Upper lobe of right lung (tissue), 1 donor: Measurements from ENCODE around the gene CDH23. TPM values are rescaled to one million over a fixed set of nuclear protein-coding genes. Genes with fewer than 3 reads are reported as not detected.

Experiments
- ATAC-seq: fragments of 200-7000 bp; cut with Tn5 transposase; one replicate; pipeline ENCODE4 v1.9.1; 2020; ENCODE audit warnings: mild to moderate bottlenecking, moderate library complexity
- DNase-seq: peaks from one replicate; pipeline ENCODE4 v3.0.0-alpha.2; 2020
- H3K27ac ChIP-seq: fragments of 200-600 bp; one replicate; pipeline ENCODE4 v1.8.0; 2022
- H3K27me3 ChIP-seq: fragments of 200-600 bp; one replicate; pipeline ENCODE4 v1.8.0; 2022; ENCODE audit warnings: mild to moderate bottlenecking
- H3K36me3 ChIP-seq: fragments of 200-600 bp; one replicate; pipeline ENCODE4 v1.8.0; 2022
- H3K4me1 ChIP-seq: fragments of 200-600 bp; one replicate; pipeline ENCODE4 v1.8.0; 2022
- H3K4me3 ChIP-seq: fragments of 200-600 bp; one replicate; pipeline ENCODE4 v1.8.0; 2022; ENCODE audit warnings: mild to moderate bottlenecking
- H3K9me3 ChIP-seq: fragments of 200-600 bp; one replicate; pipeline ENCODE4 v1.8.0; 2022
- CTCF ChIP-seq: fragments of 200-600 bp; IDR thresholded peaks from one replicate; pipeline ENCODE4 v1.8.0; 2022; ENCODE audit warnings: antibody characterized with exemption
- intact Hi-C: fragments of 100-400 bp; cut with DNase I; formaldehyde crosslinking; loops from one replicate; pipeline ENCODE4 v1.11.0; 2022
- total RNA-seq: library from RNA; stranded (reverse); fragmentation: NEBNext Ultra II Directional; extraction: Animal tissue kit (Norgen Biotek cat#: 25700); gene quantifications from one replicate; pipeline ENCODE4 v1.2.1, GENCODE V29; 2021
- donor health status: DM: no; HTN: yes; CAD: no; lungs with severe emphysema.

The CDH23 gene
- total RNA-seq, 1 donor from 2014 or later: 10.9 TPM

- H3K27me3 ChIP-seq: no peaks in the 10 kb centered on the region
- no peaks in the 10 kb centered on the region for H3K9me3 ChIP-seq
- H3K36me3 ChIP-seq: no peaks in the 10 kb centered on the region
- ATAC-seq: no peak
- no peak for TF ChIP-seq CTCF
- H3K4me3 ChIP-seq: no peak overlapping the region
- intact Hi-C loops: no loop called here
- DNase-seq: no peak
- no peaks in the 10 kb centered on the region for H3K4me1 ChIP-seq
- H3K27ac ChIP-seq: no peak overlapping the region
Observed at GRCh38 chr10:71659737-71660136, 263.0 kb downstream of the CDH23 start.

- Histone ChIP-seq H3K9me3 (no peaks in the 10 kb centered on the region), H3K4me1 (no peaks in the 10 kb centered on the region), H3K36me3 (no peaks in the 10 kb centered on the region), H3K27ac (no peak overlapping the region), H3K27me3 (no peaks in the 10 kb centered on the region), H3K4me3 (no peak overlapping the region)
- DNase-seq (no peak), ATAC-seq (no peak)
- intact Hi-C loops: no loop called here
- no peak for TF ChIP-seq CTCF
Observed at GRCh38 chr10:71660313-71660712, 263.6 kb downstream of the CDH23 start.

- Histone ChIP-seq H3K36me3 (no peaks in the 10 kb centered on the region), H3K9me3 (no peaks in the 10 kb centered on the region), H3K27ac (no peak overlapping the region), H3K27me3 (no peaks in the 10 kb centered on the region), H3K4me3 (no peak overlapping the region), H3K4me1 (no peaks in the 10 kb centered on the region)
- ATAC-seq: no peak
- no peak for DNase-seq
- no peak for TF ChIP-seq CTCF
- intact Hi-C loops: no loop called here
Observed at GRCh38 chr10:71661060-71661622, 264.4 kb downstream of the CDH23 start.

- H3K9me3 ChIP-seq: no peaks in the 10 kb centered on the region
- no peak for TF ChIP-seq CTCF
- intact Hi-C loops: no loop called here
- no peaks in the 10 kb centered on the region for H3K27me3 ChIP-seq
- H3K4me1 ChIP-seq: no peaks in the 10 kb centered on the region
- DNase-seq (no peak), ATAC-seq (no peak)
- H3K27ac ChIP-seq: no peak overlapping the region
- H3K4me3 ChIP-seq: no peak overlapping the region
- H3K36me3 ChIP-seq: no peaks in the 10 kb centered on the region
Observed at GRCh38 chr10:71661779-71662336, 265.1 kb downstream of the CDH23 start.

GRCh38 chr10:71663311-71663710, 266.6 kb downstream of the CDH23 start:
- no peak overlapping the region for H3K4me3 ChIP-seq
- TF ChIP-seq CTCF: no peak
- no peaks in the 10 kb centered on the region for H3K9me3 ChIP-seq
- intact Hi-C loops: no loop called here
- no peaks in the 10 kb centered on the region for H3K4me1 ChIP-seq
- H3K27me3 ChIP-seq: no peaks in the 10 kb centered on the region
- no peak overlapping the region for H3K27ac ChIP-seq
- H3K36me3 ChIP-seq: no peaks in the 10 kb centered on the region
- ATAC-seq (no peak), DNase-seq (no peak)

GRCh38 chr10:71664585-71664984, 267.9 kb downstream of the CDH23 start:
- H3K36me3 ChIP-seq: no peaks in the 10 kb centered on the region
- H3K27ac ChIP-seq: no peak overlapping the region
- H3K4me3 ChIP-seq: no peak overlapping the region
- ATAC-seq (no peak), DNase-seq (no peak)
- intact Hi-C loops: loop anchor here (2.0 kb wide), 1 partner anchor 46 kb away; no protein-coding TSS in a partner anchor
- no peaks in the 10 kb centered on the region for H3K9me3 ChIP-seq
- H3K27me3 ChIP-seq: no peaks in the 10 kb centered on the region
- H3K4me1 ChIP-seq: no peaks in the 10 kb centered on the region
- no peak for TF ChIP-seq CTCF
